Left ventricle myocardium inferior (tissue), 1 donor: ENCODE measurements around the gene SAG. TPM values are rescaled to one million over a fixed set of nuclear protein-coding genes. Genes with fewer than 3 reads are reported as not detected.

Experiments used
- DNase-seq: peaks from one replicate; pipeline ENCODE4 v3.0.0-alpha.2; 2020
- H3K27ac ChIP-seq: fragments of 200-600 bp; replicated peaks from 2 replicates; pipeline ENCODE4 v1.8.0; 2021
- H3K27me3 ChIP-seq: fragments of 200-600 bp; 2 replicates; pipeline ENCODE4 v1.8.0; 2021; ENCODE audit warnings: low read depth
- H3K36me3 ChIP-seq: fragments of 200-600 bp; 2 replicates; pipeline ENCODE4 v1.8.0; 2021
- H3K4me1 ChIP-seq: fragments of 200-600 bp; 2 replicates; pipeline ENCODE4 v1.8.0; 2021
- H3K4me3 ChIP-seq: fragments of 200-600 bp; 2 replicates; pipeline ENCODE4 v1.8.0; 2021; ENCODE audit warnings: mild to moderate bottlenecking, moderate library complexity
- H3K9me3 ChIP-seq: fragments of 200-600 bp; replicated peaks from 2 replicates; pipeline ENCODE4 v1.8.0; 2021
- intact Hi-C: fragments of 100-400 bp; cut with micrococcal nuclease; formaldehyde crosslinking; loops from one replicate; pipeline ENCODE4 v1.11.0; 2022
- total RNA-seq: library from RNA; stranded (reverse); fragmentation: NEBNext Ultra II Directional; extraction: Animal tissue kit (Norgen Biotek cat#: 25700); gene quantifications from one replicate; pipeline ENCODE4 v1.2.1, GENCODE V29; 2021
- TF ChIP-seq, protein P1 (sequence below): fragments of 200-600 bp; IDR thresholded peaks from 2 replicates; pipeline ENCODE4 v1.8.0; 2021; ENCODE audit warnings: antibody characterized with exemption, mild to moderate bottlenecking, borderline replicate concordance
- donor health status: DM: no; HTN: yes; CAD: no; lungs with severe emphysema.

Gene SAG
- total RNA-seq, 1 donor from 2014 or later, result not detected

DNA sequence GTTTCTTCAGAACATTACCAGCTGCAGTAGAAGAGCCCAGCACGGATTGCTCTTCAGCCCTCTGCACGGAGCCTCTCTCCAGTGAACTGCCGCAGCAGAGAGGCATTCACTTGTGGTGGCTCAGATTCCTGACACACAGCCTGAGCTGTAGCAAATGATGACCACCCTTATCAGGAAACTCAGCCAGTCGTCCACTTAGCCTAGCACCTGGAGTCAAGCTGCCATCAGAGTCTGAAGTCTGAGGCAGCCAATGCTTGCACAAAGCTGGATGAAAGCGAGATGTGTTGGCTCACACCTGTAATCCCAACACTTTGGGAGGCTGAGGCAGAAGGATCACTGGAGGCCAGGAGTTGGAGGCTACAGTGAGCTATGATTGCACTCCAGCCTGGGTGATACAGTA, 11.7 kb upstream of the SAG start:
- H3K9me3 ChIP-seq, result no peaks in the 10 kb centered on the region
- intact Hi-C loops, result no loop called here
- no peak overlapping the region for H3K4me3 ChIP-seq
- H3K4me1 ChIP-seq, result no peaks in the 10 kb centered on the region
- no peaks in the 10 kb centered on the region for H3K27me3 ChIP-seq
- TF ChIP-seq, protein P1, sequence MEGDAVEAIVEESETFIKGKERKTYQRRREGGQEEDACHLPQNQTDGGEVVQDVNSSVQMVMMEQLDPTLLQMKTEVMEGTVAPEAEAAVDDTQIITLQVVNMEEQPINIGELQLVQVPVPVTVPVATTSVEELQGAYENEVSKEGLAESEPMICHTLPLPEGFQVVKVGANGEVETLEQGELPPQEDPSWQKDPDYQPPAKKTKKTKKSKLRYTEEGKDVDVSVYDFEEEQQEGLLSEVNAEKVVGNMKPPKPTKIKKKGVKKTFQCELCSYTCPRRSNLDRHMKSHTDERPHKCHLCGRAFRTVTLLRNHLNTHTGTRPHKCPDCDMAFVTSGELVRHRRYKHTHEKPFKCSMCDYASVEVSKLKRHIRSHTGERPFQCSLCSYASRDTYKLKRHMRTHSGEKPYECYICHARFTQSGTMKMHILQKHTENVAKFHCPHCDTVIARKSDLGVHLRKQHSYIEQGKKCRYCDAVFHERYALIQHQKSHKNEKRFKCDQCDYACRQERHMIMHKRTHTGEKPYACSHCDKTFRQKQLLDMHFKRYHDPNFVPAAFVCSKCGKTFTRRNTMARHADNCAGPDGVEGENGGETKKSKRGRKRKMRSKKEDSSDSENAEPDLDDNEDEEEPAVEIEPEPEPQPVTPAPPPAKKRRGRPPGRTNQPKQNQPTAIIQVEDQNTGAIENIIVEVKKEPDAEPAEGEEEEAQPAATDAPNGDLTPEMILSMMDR, result no peak
- no peak for DNase-seq
- no peak overlapping the region for H3K27ac ChIP-seq
- peaks cover 54% of the 10 kb centered on the region for H3K36me3 ChIP-seq

DNA sequence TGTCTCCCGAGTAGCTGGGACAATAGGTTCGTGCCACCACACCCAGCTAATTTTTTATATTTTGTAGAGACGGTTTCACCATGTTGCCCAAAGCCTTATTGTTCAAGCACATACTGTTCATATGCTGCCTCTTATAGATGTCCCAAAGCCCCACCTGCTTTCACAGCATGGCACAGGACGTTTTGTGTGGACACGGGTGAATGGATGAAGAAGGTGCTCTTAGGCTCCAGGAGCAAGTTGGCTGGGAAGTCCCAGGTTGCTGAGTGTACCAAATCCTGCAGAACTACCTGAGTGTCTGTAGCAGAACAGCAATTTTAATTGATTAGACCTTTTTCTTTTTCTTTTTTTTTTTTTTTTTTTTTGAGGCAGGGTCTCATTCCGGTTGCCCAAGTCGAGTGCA, 10.5 kb upstream of the SAG start:
- TF ChIP-seq, protein P1, result no peak
- H3K36me3 ChIP-seq, result peaks cover 42% of the 10 kb centered on the region
- no peak overlapping the region for H3K4me3 ChIP-seq
- no peaks in the 10 kb centered on the region for H3K27me3 ChIP-seq
- H3K27ac ChIP-seq, result no peak overlapping the region
- H3K4me1 ChIP-seq, result no peaks in the 10 kb centered on the region
- no peak for DNase-seq
- intact Hi-C loops, result no loop called here
- H3K9me3 ChIP-seq, result no peaks in the 10 kb centered on the region

DNA sequence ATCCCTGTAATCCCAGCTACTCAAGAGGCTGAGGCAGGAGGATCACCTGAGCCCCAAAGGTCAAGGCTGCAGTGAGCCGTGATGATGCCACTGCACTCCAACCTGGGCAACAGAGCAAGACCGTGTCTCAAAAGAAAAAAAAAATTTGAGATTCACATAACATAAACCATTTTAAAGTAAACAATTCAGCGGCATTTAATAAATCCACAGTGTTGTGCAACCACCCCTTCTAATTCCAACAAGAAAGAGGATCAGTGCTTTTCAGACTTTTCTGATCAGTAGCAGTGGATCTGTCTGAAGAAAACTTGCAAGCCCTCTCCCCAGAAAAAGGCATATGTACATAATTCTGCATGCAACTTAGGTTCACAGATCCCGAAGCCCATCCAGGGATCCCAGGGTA, 7.2 kb upstream of the SAG start:
- Histone ChIP-seq H3K4me3 (no peak overlapping the region), H3K36me3 (peaks cover 9% of the 10 kb centered on the region), H3K27ac (no peak overlapping the region), H3K4me1 (no peaks in the 10 kb centered on the region), H3K27me3 (no peaks in the 10 kb centered on the region), H3K9me3 (no peaks in the 10 kb centered on the region)
- TF ChIP-seq, protein P1, result no peak
- DNase-seq, result no peak
- intact Hi-C loops, result no loop called here

DNA sequence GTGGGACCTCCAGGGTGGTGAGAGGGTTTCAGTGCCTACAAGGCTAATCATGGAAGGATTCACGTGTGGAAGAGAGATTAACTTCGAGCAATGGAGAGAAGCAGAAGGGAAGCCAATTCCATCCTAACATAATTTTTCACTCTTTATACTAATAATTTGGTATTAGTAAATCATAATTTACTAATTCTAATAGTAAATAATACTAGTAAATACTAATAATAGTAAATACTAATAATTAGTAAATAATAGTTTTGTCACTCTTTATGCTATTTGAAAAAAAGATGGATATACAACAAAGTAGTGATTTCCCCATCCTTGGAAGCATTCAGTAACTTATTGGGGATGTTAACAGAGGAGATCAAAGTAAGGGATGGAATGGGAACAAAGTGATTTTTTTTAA, 6.4 kb upstream of the SAG start:
- intact Hi-C loops, result no loop called here

DNA sequence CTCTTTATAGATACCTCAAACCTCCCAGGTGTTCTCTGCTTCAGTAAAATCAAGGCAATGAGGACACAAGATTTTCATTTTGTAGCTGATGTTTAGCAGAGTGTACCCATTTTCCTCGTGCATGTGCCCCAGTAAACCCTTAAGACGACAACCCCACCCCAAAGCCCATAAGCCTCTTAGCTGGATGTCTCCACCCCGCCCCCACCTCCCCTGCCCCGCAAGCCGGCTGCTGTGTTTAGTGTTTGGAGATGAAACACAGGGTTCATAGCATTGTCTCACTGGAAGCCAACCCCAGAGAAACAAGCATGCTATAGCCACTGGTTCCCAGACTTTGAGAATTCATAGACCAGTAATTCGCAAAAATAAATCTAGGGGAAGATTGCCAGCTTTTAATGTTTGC, 5.8 kb upstream of the SAG start:
- no peak for DNase-seq
- Histone ChIP-seq H3K4me3 (no peak overlapping the region), H3K27me3 (no peaks in the 10 kb centered on the region), H3K36me3 (no peaks in the 10 kb centered on the region), H3K9me3 (no peaks in the 10 kb centered on the region), H3K27ac (no peak overlapping the region), H3K4me1 (no peaks in the 10 kb centered on the region)
- TF ChIP-seq, protein P1, result no peak
- intact Hi-C loops, result no loop called here

More for the DNA sequence above, 6.4 kb upstream of the SAG start:
- Histone ChIP-seq H3K4me3 (no peak overlapping the region), H3K9me3 (no peaks in the 10 kb centered on the region), H3K36me3 (peaks cover under 1% of the 10 kb centered on the region), H3K27ac (no peak overlapping the region), H3K4me1 (no peaks in the 10 kb centered on the region), H3K27me3 (no peaks in the 10 kb centered on the region)
- DNase-seq, result no peak
- TF ChIP-seq, protein P1, result no peak

DNA sequence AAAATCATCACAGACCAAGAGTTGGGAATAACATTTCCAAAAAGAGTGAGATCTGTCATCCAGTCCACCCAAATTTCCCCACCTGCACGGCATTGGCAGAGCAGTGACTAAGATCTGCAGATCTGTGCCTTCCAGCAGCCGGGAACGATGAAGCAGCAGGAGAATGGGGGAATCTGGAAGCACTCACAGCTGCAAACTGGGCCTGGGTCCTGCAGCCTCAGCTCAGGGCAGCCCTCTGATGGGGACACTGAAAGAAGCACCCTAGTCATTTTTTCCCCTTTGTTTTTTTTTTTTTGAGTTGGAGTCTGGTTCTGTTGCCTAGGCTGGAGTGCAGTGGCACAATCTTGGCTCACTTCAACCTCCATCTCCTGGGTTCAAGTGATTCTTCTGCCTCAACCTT, 4.4 kb upstream of the SAG start:
- DNase-seq, result no peak
- Histone ChIP-seq H3K27ac (no peak overlapping the region), H3K4me3 (no peak overlapping the region), H3K4me1 (no peaks in the 10 kb centered on the region), H3K9me3 (no peaks in the 10 kb centered on the region), H3K27me3 (no peaks in the 10 kb centered on the region), H3K36me3 (no peaks in the 10 kb centered on the region)
- intact Hi-C loops, result no loop called here
- TF ChIP-seq, protein P1, result no peak
